Ovary (tissue), 9 donors: ENCODE measurements around the gene WASF2. TPM values are rescaled to one million over a fixed set of nuclear protein-coding genes. Genes with fewer than 3 reads are reported as not detected.
A peak's percentile ranks its signal among the peaks of the same experiment; 100 is the strongest.
"Not testable (repeated sequence)": the region's sequence is repeated elsewhere in the genome, so short reads cannot be mapped to it uniquely, and the experiment has no call there.

Experiments
- DNase-seq, 5 donors: peaks; one replicate each; pipeline ENCODE4 v3.0.0-alpha.2; 2019 to 2020
- H3K27ac ChIP-seq, 2 donors: fragments of 200-600 bp; one replicate each; pipeline versions ENCODE4 v1.5.1 to v1.8.0; 2019 to 2022
- H3K27me3 ChIP-seq: fragments of 200-600 bp; one replicate; pipeline ENCODE4 v1.8.0; 2022
- H3K36me3 ChIP-seq: fragments of 200-600 bp; sonication (generic); one replicate; pipeline ENCODE4 v1.5.1; 2019
- H3K4me1 ChIP-seq: one replicate; pipeline ENCODE4 v1.8.1; 2013; ENCODE audit warnings: mild to moderate bottlenecking, moderate library complexity; ENCODE audit not compliant: insufficient read depth
- H3K4me3 ChIP-seq: fragments of 200-600 bp; sonication (generic); one replicate; pipeline ENCODE4 v1.5.1; 2017
- H3K9me3 ChIP-seq, 2 donors: fragments of 200-600 bp in 1 of 2; sonication (generic) in 1 of 2; one replicate each; pipeline versions ENCODE4 v1.5.1 to v1.8.1; 2013 to 2019; ENCODE audit warnings: mild to moderate bottlenecking in 1 of 2, moderate library complexity in 1 of 2
- EP300 ChIP-seq: sonication (generic); formaldehyde crosslinking; IDR thresholded peaks from one replicate; pipeline ENCODE4 v1.6.1; 2017; ENCODE audit warnings: antibody characterized with exemption
- POLR2A ChIP-seq: fragments of 450-650 bp; IDR thresholded peaks from one replicate; pipeline ENCODE4 v1.6.1; 2017; ENCODE audit warnings: antibody characterized with exemption, mild to moderate bottlenecking, moderate library complexity
- WGBS, 3 donors: extraction: QIAGEN DNeasy Blood & Tissue Kit in 1 of 3; methylation state at CpG; one replicate each; pipeline versions ENCODE4 v1.1.5 to v1.1.7; 2013 to 2017; 5-methylcytosine and 5-hydroxymethylcytosine counted together
- intact Hi-C, 4 donors: fragments of 100-400 bp; cut with DNase I; formaldehyde crosslinking; loops; one replicate each; pipeline versions ENCODE4 v1.11.0 to v1.15.1; 2022 to 2023
- polyA plus RNA-seq, 2 donors: library from polyadenylated mRNA; stranded (reverse); fragments of 200-250 nt in 1 of 2; fragments of 350-450 nt in 1 of 2; fragmentation: Illumina TruSeq in 1 of 2; extraction: RNeasy Lipid Tissue Mini Kit (QIAGEN cat#74804) in 1 of 2; gene quantifications; one replicate each; pipeline ENCODE4 v1.2.3, GENCODE V29; 2013 to 2014
- total RNA-seq, 7 donors: library from RNA; depleted of rRNA in 2 of 7; stranded (reverse); fragments of >200 nt in 2 of 7; fragmentation: NEBNext Ultra II Directional in 3 of 7; extraction: Animal tissue kit (Norgen Biotek cat#: 25700) in 3 of 7; gene quantifications; one replicate each; pipeline versions ENCODE4 v1.1.0 to v1.2.4, GENCODE V29; 2016 to 2023
- TF ChIP-seq, protein P1 (sequence below), 3 donors: fragments of 450-650 bp in 2 of 3; fragments of 200-600 bp in 1 of 3; IDR thresholded peaks; one replicate each; pipeline versions ENCODE4 v1.5.1 to v1.8.0; 2016 to 2022; ENCODE audit warnings: antibody characterized with exemption in 3 of 3, mild to moderate bottlenecking in 1 of 3
- donor health status: DM: no; HTN: no; CAD: no; lungs with moderate emphysema.
- donor health status: DM: no; HTN: no; CAD: no.
- donor health status: Bipolar disorder and iron deficiency.
- donor health status: DM: yes; HTN: yes; CAD: no.
- donor health status: DM: no; HTN: no; CAD: no.
- donor health status: DM: yes; HTN: yes; CAD: no.

Gene WASF2
- total and polyA plus RNA-seq, 9 donors, result 28.0 to 233 (median 153) TPM

DNA sequence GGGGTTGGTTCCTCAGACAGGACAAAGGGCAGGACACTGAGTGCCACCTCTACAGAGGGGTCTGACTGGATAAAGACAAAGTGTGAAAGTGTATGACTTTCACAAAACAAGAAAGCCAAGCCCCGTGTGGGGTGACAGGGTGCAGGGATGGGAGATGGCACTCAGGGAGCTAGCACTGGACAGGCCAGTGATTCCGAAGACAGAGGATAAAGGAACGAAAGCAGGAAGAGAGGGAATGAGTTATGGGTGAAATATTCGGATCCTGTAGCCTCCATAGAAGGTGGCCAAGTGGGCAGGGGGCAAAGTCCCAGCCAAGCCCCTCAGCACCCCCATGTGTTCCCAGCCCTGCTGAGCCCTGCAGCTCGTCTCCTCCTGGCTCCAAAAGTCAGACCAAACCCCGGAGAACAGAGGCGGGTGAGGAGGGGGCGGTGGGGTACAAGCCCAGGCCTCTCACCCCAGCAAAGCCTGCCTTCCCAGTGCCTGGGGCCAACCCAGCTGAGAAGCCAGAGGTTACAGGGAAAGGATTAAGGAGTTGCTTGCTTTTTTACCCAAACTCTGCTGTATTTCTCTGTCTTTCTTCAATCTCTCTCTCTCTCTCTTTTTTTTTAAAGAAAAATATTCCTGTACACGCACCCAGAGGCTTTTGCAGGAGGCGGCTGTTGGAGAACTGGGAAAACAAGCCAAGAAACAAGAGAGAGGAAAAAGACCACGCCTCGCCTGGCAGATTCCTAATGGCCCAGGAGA, 14.0 kb upstream of the WASF2 start:
- H3K4me3 ChIP-seq, result no peak overlapping the region
- no peaks in the 10 kb centered on the region for H3K27me3 ChIP-seq
- no peak for TF ChIP-seq POLR2A
- no peak for TF ChIP-seq EP300
- TF ChIP-seq, protein P1, sequence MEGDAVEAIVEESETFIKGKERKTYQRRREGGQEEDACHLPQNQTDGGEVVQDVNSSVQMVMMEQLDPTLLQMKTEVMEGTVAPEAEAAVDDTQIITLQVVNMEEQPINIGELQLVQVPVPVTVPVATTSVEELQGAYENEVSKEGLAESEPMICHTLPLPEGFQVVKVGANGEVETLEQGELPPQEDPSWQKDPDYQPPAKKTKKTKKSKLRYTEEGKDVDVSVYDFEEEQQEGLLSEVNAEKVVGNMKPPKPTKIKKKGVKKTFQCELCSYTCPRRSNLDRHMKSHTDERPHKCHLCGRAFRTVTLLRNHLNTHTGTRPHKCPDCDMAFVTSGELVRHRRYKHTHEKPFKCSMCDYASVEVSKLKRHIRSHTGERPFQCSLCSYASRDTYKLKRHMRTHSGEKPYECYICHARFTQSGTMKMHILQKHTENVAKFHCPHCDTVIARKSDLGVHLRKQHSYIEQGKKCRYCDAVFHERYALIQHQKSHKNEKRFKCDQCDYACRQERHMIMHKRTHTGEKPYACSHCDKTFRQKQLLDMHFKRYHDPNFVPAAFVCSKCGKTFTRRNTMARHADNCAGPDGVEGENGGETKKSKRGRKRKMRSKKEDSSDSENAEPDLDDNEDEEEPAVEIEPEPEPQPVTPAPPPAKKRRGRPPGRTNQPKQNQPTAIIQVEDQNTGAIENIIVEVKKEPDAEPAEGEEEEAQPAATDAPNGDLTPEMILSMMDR (IDR thresholded peaks at IDR 0.05), result no peak
- intact Hi-C loops, result no loop called here
- H3K4me1 ChIP-seq, result peaks cover 10% of the 10 kb centered on the region
- no peaks in the 10 kb centered on the region for H3K36me3 ChIP-seq
- no peaks in the 10 kb centered on the region for H3K9me3 ChIP-seq
- WGBS, 3 donors, result 4 to 6% (median 5%) methylated on average over 12 of the region's 12 CpGs
- H3K27ac ChIP-seq, result peak overlapping the region; percentile 56 to 90
- DNase-seq, result peak in 4 of 5 donors; percentile 34 to 69 (median 54)

DNA sequence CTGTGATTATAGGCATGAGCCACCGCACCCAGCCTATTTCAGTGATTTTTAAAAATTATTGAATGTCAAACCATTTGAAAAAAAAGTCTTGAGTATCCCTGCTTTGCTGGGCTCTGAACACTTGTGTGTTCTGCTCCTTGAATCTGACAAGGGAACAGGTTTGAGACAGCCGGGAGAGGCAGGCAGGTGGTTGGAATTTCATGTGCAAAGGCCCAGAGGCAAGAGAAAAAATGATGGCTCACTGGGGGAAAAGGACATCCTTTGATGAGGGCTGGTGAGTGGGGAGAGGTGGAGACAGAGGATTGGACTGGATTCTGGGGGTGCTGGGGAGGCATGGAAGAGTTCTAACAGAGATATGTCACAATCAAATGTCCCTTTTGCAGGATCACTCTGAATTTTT, 13.1 kb upstream of the WASF2 start:
- intact Hi-C loops, result no loop called here
- H3K36me3 ChIP-seq, result no peaks in the 10 kb centered on the region
- no peak for TF ChIP-seq EP300
- peak; percentile 17 for TF ChIP-seq POLR2A
- TF ChIP-seq, protein P1 (IDR thresholded peaks at IDR 0.05), result no peak
- 93 to 95% (median 93%) methylated on average over 2 of the region's 2 CpGs for WGBS, 3 donors
- DNase-seq, result peak in 1 of 5 donors; percentile 30
- no peaks in the 10 kb centered on the region for H3K9me3 ChIP-seq
- H3K4me3 ChIP-seq, result no peak overlapping the region
- no peaks in the 10 kb centered on the region for H3K27me3 ChIP-seq
- H3K27ac ChIP-seq, result peak overlapping the region; percentile 56 to 90
- H3K4me1 ChIP-seq, result peaks cover 10% of the 10 kb centered on the region

GRCh38 chr1:27501159-27501558, 11.2 kb upstream of the WASF2 start:
- DNase-seq, H3K9me3 ChIP-seq, H3K27me3 ChIP-seq, intact Hi-C loops, H3K36me3 ChIP-seq, H3K27ac ChIP-seq, H3K4me3 ChIP-seq: not testable (repeated sequence)
- WGBS, 3 donors, result 93 to 96% (median 95%) methylated on average over 2 of the region's 2 CpGs
- H3K4me1 ChIP-seq, result peaks cover 13% of the 10 kb centered on the region

GRCh38 chr1:27499142-27499541, 9.2 kb upstream of the WASF2 start:
- Histone ChIP-seq H3K36me3 (no peaks in the 10 kb centered on the region), H3K9me3 (no peaks in the 10 kb centered on the region), H3K4me1 (peaks cover 9% of the 10 kb centered on the region), H3K27ac (no peak overlapping the region), H3K27me3 (no peaks in the 10 kb centered on the region), H3K4me3 (no peak overlapping the region)
- no peak for TF ChIP-seq POLR2A
- no peak for TF ChIP-seq EP300
- whole genome bisulfite sequencing, 3 donors, result 91 to 100% (median 94%) methylated on average over 2 of the region's 2 CpGs
- intact Hi-C loops, result loop anchor here in 1 of 4 donors (10.0 kb wide), 1 partner anchor 106 kb away; the partner anchor contains the start of gene AHDC1
- DNase-seq, result no peak

- peak; percentile 51 to 75 (median 57) for DNase-seq
- H3K9me3 ChIP-seq, result no peaks in the 10 kb centered on the region
- H3K36me3 ChIP-seq, result no peaks in the 10 kb centered on the region
- H3K27ac ChIP-seq, result peak overlapping the region in 1 of 2 donors; percentile 45
- H3K4me1 ChIP-seq, result peaks cover 6% of the 10 kb centered on the region
- TF ChIP-seq EP300, result no peak
- TF ChIP-seq, protein P1 (IDR thresholded peaks at IDR 0.05), result peak in 1 of 3 donors; percentile 13
- intact Hi-C loops, result loop anchor here in 1 of 4 donors (10.0 kb wide), 1 partner anchor 108 kb away; the partner anchor contains the start of gene AHDC1
- peak overlapping the region; percentile 6 for H3K4me3 ChIP-seq
- WGBS, 3 donors, result 1 to 15% (median 3%) methylated on average over 8 of the region's 8 CpGs
- no peaks in the 10 kb centered on the region for H3K27me3 ChIP-seq
Observed at GRCh38 chr1:27496604-27497155, 6.7 kb upstream of the WASF2 start.
